Measurements from ENCODE around the gene RELT. TPM values are rescaled to one million over a fixed set of nuclear protein-coding genes. Genes with fewer than 3 reads are reported as not detected.
A peak's percentile ranks its signal among the peaks of the same experiment; 100 is the strongest.

RELT gene, protein sequence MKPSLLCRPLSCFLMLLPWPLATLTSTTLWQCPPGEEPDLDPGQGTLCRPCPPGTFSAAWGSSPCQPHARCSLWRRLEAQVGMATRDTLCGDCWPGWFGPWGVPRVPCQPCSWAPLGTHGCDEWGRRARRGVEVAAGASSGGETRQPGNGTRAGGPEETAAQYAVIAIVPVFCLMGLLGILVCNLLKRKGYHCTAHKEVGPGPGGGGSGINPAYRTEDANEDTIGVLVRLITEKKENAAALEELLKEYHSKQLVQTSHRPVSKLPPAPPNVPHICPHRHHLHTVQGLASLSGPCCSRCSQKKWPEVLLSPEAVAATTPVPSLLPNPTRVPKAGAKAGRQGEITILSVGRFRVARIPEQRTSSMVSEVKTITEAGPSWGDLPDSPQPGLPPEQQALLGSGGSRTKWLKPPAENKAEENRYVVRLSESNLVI
- total RNA-seq (ENCODE audit: low replicate concordance), result 0.57 and 4.6 TPM in 2 replicates

DNA sequence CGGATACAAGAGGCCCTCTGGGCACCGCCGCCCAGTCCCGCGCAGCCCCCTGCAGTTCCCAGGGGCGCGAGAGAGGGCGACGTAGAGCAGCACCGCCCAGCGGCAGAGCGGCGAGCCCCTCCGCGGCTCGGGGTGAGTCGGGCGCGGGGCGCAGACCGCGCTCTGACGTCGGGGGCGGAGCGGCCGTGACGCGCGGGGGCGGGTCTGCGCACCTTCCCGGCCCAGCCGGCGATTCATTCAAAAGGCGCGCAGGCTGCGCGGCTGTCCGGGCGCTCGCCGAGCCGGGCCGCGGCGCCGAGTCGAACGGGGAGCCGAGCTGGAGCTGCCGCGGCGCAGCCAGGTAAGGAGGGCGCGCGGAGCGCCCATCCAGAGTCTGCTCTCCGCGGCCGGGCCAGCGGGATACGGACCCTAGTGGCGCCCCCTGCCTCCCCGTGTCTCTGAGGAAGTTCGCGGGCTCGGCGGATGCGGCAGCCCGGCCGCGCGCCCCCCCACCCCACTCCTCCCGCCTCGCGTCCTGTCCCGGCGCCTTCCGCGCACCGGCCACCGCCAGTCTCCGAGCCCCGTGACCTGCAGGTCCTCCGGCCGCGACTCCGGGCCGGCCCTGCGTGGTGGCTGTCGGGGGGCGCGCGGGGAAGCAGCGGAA is at the start of gene RELT:
TSS of gene RELT (plus strand) at position 240 of the 643 bp plus-strand sequence. CDS start 12,738 bp downstream, outside the sequence.
- peak within 1 kb of the TSS; percentile 82 for H3K4me3 ChIP-seq (ENCODE audit: low read depth, low read length)
- TF ChIP-seq, protein P1, sequence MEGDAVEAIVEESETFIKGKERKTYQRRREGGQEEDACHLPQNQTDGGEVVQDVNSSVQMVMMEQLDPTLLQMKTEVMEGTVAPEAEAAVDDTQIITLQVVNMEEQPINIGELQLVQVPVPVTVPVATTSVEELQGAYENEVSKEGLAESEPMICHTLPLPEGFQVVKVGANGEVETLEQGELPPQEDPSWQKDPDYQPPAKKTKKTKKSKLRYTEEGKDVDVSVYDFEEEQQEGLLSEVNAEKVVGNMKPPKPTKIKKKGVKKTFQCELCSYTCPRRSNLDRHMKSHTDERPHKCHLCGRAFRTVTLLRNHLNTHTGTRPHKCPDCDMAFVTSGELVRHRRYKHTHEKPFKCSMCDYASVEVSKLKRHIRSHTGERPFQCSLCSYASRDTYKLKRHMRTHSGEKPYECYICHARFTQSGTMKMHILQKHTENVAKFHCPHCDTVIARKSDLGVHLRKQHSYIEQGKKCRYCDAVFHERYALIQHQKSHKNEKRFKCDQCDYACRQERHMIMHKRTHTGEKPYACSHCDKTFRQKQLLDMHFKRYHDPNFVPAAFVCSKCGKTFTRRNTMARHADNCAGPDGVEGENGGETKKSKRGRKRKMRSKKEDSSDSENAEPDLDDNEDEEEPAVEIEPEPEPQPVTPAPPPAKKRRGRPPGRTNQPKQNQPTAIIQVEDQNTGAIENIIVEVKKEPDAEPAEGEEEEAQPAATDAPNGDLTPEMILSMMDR (IDR thresholded peaks at IDR 0.05; ENCODE audit: insufficient read depth, low read length), result peak; percentile 85
- DNase-seq (ENCODE audit: low read depth), result peak; percentile 85

DNA sequence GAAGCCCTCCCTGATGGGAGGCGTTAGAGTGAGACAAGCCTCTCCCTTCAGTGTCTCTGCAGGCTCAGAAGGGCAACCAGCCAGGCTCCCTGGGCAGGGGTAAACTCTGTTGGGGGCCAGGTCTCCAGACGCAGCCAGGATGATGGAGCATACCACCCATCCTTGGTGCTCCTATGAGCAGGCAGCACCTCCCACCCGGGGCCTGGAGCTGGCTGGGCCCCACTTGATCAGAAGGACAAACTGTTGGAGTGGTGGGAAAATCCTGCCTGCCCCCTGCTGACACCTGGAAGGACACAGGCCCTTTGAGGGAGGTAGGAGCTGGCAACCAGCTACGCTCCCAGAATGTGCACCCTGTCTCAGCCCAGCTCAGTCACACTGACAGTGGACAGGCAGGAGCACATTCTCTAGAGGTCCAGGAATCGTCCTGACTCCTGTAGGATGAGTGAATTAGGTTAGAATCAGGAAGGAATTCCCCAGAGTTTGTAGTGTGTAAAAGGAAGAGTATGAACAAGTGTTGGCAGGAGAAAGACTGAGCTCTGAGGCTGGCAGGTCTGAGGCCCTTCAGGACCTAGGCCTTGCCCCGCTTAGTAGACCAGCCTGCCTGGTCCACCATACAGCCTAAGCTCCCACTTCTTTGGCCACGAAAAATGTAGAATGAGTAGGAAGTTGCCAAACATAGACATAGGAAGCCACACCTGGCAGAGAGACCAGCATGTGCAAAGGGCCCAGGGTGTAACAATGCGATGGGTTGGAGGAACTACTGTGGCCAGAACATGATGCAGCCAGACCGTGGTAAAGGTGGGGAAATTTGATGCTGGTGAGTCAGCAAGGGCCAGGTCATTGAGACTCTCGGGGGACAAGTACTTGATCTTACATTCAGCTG is 49.0 kb upstream of the RELT start:
- H3K4me3 ChIP-seq (ENCODE audit: low read depth, low read length), result no peak overlapping the region
- TF ChIP-seq, protein P1 (IDR thresholded peaks at IDR 0.05; ENCODE audit: insufficient read depth, low read length), result no peak
- peak; percentile 28 for DNase-seq (ENCODE audit: low read depth)

DNA sequence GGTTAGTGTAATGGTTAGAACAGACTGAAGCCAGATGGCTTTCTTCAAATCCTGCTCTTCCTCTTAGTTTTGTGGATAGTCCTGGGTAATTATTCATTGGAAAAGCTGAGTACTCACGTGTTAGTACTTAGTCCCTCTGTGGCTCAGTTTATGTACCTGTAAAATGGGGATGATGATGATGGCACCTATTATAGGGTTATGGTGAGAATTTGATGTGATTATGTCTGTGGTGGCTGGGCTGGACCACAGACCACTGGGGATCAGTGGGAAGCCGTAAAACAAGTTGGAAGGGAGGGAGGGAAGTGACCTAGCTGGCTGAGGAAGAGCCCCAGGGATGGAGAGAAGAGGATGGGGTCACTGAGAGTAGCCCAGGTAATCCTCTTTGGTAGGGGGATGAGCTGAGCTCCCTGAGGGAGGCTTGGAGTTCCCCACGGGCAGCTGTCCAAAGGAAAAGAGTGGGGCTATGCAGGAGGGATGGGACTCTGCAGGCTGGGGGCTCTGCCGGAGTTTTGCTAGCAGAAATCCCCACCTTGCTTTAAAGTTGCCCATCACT is 48.3 kb upstream of the RELT start:
- no peak for DNase-seq (ENCODE audit: low read depth)
- TF ChIP-seq, protein P1 (IDR thresholded peaks at IDR 0.05; ENCODE audit: insufficient read depth, low read length), result no peak
- no peak overlapping the region for H3K4me3 ChIP-seq (ENCODE audit: low read depth, low read length)

DNA sequence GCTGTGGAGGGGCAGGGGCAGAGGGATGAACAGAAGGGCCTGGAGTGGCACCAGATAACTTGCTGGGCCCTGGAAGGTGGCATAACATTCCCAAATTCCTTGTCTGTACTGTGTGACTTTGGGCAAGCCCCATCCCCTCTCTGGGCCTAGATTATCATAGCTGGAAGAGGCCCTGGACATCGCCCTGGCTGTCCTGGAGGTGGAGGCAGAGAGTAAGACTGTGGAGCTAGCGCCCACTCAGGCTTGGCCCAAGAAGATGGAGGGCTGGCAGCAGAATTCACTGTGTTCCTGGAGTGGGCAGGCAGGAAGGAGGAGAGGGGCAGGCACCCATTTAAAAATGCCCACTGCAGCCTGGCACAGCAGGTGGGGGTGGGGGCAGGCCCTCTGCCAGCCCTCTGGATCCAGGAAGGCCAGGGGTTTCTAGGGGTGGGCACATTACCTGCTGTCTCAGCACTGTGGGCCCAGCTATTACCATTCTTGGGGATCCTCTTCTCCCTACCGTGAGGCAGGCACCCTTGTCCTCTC is 45.6 kb upstream of the RELT start:
- H3K4me3 ChIP-seq (ENCODE audit: low read depth, low read length), result no peak overlapping the region
- TF ChIP-seq, protein P1 (IDR thresholded peaks at IDR 0.05; ENCODE audit: insufficient read depth, low read length), result peak; percentile 66
- peak; percentile 47 for DNase-seq (ENCODE audit: low read depth)

DNA sequence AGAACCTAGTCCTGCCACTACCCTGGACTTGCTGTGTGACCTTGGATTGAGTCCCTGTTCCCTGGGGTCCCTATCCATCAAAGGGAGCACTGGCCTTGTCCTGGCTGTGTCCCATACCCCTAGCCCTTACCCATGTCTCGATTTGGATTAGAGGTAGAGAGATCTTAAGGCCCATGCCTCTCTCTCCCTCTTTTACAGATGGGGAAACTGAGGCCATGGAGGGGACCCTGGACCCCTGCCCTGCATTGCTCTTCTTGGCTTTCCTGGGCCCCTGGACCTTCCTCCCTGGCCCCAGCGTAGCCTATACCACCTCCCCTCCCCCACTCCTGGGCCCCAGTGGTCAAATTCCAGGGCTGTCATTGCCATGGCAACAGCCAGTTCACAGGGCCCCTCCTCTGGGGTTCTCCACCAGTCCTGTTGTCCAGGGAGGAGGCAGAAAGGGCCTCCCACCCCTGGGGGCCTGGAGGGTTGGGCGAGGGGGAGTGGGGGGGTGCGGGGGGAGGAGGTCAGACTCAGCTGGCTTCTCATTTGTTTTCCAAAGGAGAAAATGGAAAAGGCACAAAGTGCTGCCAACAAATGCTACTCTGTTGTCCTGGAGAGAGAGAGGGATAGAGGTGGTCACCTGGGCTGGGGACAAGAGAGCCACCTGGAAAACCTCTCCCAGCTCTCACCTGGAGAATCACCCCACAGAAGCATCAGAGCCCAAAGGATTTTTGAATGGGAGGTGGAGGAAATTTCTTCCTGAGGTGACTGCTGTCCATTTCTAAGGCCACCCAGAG is 44.9 kb upstream of the RELT start:
- TF ChIP-seq, protein P1 (IDR thresholded peaks at IDR 0.05; ENCODE audit: insufficient read depth, low read length), result no peak
- DNase-seq (ENCODE audit: low read depth), result peak; percentile 39
- H3K4me3 ChIP-seq (ENCODE audit: low read depth, low read length), result no peak overlapping the region
